ENCODE results near the gene UPF2.

DNA sequence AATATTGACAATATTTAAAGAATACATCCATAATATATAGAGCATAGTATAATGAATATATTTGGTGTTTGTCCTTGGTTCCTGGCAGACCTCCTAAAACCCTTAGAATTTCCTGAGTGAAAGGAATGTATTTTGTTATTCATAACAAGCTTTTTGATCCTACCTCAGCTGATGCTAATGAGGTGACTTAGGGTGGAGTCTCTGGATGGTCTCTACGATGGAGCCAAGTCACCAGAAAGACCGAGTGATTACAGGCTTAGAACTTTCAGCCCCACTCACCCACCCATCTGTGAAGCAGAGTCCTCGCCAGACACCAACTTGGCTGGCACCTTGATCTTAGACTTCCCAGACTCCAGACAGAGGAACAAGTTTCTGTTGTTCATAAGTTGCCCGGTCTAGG lies 35.9 kb downstream of the UPF2 start:
- TF ChIP-seq, protein P1, sequence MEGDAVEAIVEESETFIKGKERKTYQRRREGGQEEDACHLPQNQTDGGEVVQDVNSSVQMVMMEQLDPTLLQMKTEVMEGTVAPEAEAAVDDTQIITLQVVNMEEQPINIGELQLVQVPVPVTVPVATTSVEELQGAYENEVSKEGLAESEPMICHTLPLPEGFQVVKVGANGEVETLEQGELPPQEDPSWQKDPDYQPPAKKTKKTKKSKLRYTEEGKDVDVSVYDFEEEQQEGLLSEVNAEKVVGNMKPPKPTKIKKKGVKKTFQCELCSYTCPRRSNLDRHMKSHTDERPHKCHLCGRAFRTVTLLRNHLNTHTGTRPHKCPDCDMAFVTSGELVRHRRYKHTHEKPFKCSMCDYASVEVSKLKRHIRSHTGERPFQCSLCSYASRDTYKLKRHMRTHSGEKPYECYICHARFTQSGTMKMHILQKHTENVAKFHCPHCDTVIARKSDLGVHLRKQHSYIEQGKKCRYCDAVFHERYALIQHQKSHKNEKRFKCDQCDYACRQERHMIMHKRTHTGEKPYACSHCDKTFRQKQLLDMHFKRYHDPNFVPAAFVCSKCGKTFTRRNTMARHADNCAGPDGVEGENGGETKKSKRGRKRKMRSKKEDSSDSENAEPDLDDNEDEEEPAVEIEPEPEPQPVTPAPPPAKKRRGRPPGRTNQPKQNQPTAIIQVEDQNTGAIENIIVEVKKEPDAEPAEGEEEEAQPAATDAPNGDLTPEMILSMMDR (IDR thresholded peaks at IDR 0.05; ENCODE audit: low read depth, low read length) = no peak
- no peak for TF ChIP-seq EZH2phosphoT487 (IDR thresholded peaks at IDR 0.05; ENCODE audit: low read depth)

All from OCI-LY3 (cell line).